CD8-positive, alpha-beta memory T cell (primary cell): ENCODE results near the gene TMEM151A. TPM values are rescaled to one million over a fixed set of nuclear protein-coding genes. Genes with fewer than 3 reads are reported as not detected.

Experiments used
- CTCF ChIA-PET: fragments of 350-600 bp; sonication (Branson Sonifier 250); formaldehyde crosslinking; loops from one replicate; lab custom pipeline; 2021; ENCODE audit warnings: antibody characterized with exemption; lab: Charles Lee
- POLR2A ChIA-PET: fragments of 350-600 bp; sonication (Branson Sonifier 250); formaldehyde crosslinking; loops from one replicate; lab custom pipeline; 2021; ENCODE audit warnings: antibody characterized with exemption; lab: Charles Lee
- DNase-seq, 5 donors: peaks; one replicate each; pipeline versions ENCODE4 v3.0.0 to v3.0.0-alpha.2; 2020 to 2022; ENCODE audit warnings: mixed read lengths in 1 of 5
- H3K27ac ChIP-seq: one replicate; pipeline ENCODE4 v1.7.0; 2013; ENCODE audit warnings: low read depth, mild to moderate bottlenecking, low read length, moderate library complexity
- H3K27me3 ChIP-seq: 2 replicates; pipeline ENCODE4 v1.7.0; 2013; ENCODE audit warnings: low read length, mild to moderate bottlenecking; ENCODE audit not compliant: insufficient read depth, poor library complexity, severe bottlenecking
- H3K36me3 ChIP-seq: 2 replicates; pipeline ENCODE4 v1.7.0; 2013; ENCODE audit warnings: mild to moderate bottlenecking, low read length, moderate library complexity; ENCODE audit not compliant: insufficient read depth
- H3K4me1 ChIP-seq: 2 replicates; pipeline ENCODE4 v1.7.0; 2013; ENCODE audit warnings: mild to moderate bottlenecking, low read length, moderate library complexity; ENCODE audit not compliant: insufficient read depth
- H3K4me3 ChIP-seq: 2 replicates; pipeline ENCODE4 v1.7.0; 2013; ENCODE audit warnings: mild to moderate bottlenecking, low read length
- H3K9me3 ChIP-seq: 2 replicates; pipeline ENCODE4 v1.7.0; 2013; ENCODE audit warnings: mild to moderate bottlenecking, low read length
- H3K27ac Mint-ChIP-seq, 8 donors: one replicate each; pipeline ENCODE4 v1.8.0; 2020 to 2021; ENCODE audit warnings: mixed read lengths in 8 of 8, mild to moderate bottlenecking in 6 of 8, inconsistent platforms in 3 of 8, moderate library complexity in 3 of 8
- H3K27me3 Mint-ChIP-seq, 2 donors: one replicate each; pipeline ENCODE4 v1.8.0; 2020 to 2021; ENCODE audit warnings: mixed read lengths in 2 of 2, mild to moderate bottlenecking in 1 of 2, moderate library complexity in 1 of 2
- H3K36me3 Mint-ChIP-seq, 3 donors: one replicate each; pipeline ENCODE4 v1.8.0; 2020 to 2021; ENCODE audit warnings: mixed read lengths in 3 of 3, inconsistent platforms in 1 of 3, mild to moderate bottlenecking in 1 of 3
- H3K4me1 Mint-ChIP-seq, 3 donors: one replicate each; pipeline ENCODE4 v1.8.0; 2020 to 2021; ENCODE audit warnings: mixed read lengths in 3 of 3, inconsistent platforms in 1 of 3, mild to moderate bottlenecking in 1 of 3
- H3K4me3 Mint-ChIP-seq, 7 donors: one replicate each; pipeline ENCODE4 v1.8.0; 2020 to 2021; ENCODE audit warnings: mixed read lengths in 7 of 7, mild to moderate bottlenecking in 6 of 7, moderate library complexity in 4 of 7, inconsistent platforms in 2 of 7
- H3K9me3 Mint-ChIP-seq, 5 donors: one replicate each; pipeline ENCODE4 v1.8.0; 2020 to 2022; ENCODE audit warnings: mixed read lengths in 5 of 5, mild to moderate bottlenecking in 3 of 5, moderate library complexity in 2 of 5, inconsistent platforms in 1 of 5
- polyA plus RNA-seq: library from polyadenylated mRNA; unstranded; fragments of 300-500 nt; fragmentation: Illumina TruSeq; gene quantifications from one replicate; pipeline ENCODE4 v1.2.3, GENCODE V29; 2021
- total RNA-seq, 2 experiments: library from RNA; stranded (reverse); gene quantifications; one replicate each; pipeline ENCODE4 v1.2.3, GENCODE V29; 2021

The TMEM151A gene
- total and polyA plus RNA-seq, 3 experiments from 2014 or later, result not detected

DNA sequence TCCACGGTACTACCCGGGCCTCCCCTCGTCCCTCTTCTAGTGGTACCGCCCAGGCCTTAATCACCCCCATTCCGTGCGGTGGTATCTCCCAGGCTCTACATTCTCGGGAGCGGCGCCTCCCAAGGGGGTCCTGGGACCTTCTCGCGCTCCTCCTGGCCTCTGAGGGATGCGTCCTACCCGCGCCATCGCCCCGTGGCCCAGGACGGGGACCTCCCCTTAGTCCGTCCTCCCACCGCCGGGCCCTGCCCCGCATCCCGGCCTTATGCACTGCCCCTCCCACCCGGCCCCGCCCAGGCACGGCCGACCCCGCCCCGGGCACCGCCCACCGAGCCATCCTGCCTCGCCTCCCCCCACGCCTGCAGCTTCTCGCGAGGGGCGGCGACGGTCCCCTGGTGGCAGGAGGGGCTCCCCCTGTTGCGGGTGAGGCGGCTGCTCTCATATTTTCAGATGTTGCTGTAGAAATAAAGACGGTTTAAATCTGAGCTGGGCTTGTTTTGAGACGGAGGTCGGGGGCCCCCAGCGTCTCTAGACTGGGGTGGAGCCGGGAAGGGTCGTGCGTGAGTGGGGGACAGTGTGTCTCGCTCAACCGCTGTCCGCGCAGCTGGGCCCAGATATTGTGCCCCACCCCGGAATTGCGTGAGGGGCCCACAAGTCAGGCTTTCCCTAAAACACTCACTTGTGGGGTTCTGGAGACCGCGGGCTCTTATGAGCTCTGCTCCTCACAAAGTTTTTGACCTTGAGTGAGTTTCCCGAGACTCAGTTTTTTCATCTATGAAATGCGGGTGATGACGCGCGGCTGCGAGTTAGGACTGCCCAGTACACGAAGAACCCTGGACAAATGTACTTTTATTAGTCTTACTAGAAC is 24.1 kb upstream of the TMEM151A start:
- H3K4me1 ChIP-seq, result peaks cover 32% of the 10 kb centered on the region
- Mint-ChIP-seq H3K9me3 (no peaks in the 10 kb centered on the region), H3K36me3 (peaks cover 3 to 56% (median 5%) of the 10 kb centered on the region in 3 donors), H3K27me3 (peaks cover 0 to 7% of the 10 kb centered on the region in 2 donors), H3K4me1 (peaks cover 42 to 48% (median 46%) of the 10 kb centered on the region in 3 donors), H3K4me3 (peak overlapping the region; percentile 90 to 97 (median 95)), H3K27ac (peak overlapping the region; percentile 94 to 99 (median 98))
- H3K27me3 ChIP-seq, result no peaks in the 10 kb centered on the region
- no peaks in the 10 kb centered on the region for H3K9me3 ChIP-seq
- peaks cover 16% of the 10 kb centered on the region for H3K36me3 ChIP-seq
- peak overlapping the region; percentile 71 for H3K27ac ChIP-seq
- peak overlapping the region; percentile 73 for H3K4me3 ChIP-seq
- ChIA-PET POLR2A (interaction anchor here (0.8 to 2.2 kb wide), 7 partner anchors 12 to 406 kb away, joined by 3 to 9 read pairs (median 3); partner anchors contain the start of genes CCDC85B and YIF1A), CTCF (interaction anchor here (1.2 to 3.3 kb wide), 5 partner anchors 15 to 222 kb away, joined by 3 to 16 read pairs (median 6); no protein-coding TSS in a partner anchor)
- peak; percentile 79 to 90 (median 82) for DNase-seq

DNA sequence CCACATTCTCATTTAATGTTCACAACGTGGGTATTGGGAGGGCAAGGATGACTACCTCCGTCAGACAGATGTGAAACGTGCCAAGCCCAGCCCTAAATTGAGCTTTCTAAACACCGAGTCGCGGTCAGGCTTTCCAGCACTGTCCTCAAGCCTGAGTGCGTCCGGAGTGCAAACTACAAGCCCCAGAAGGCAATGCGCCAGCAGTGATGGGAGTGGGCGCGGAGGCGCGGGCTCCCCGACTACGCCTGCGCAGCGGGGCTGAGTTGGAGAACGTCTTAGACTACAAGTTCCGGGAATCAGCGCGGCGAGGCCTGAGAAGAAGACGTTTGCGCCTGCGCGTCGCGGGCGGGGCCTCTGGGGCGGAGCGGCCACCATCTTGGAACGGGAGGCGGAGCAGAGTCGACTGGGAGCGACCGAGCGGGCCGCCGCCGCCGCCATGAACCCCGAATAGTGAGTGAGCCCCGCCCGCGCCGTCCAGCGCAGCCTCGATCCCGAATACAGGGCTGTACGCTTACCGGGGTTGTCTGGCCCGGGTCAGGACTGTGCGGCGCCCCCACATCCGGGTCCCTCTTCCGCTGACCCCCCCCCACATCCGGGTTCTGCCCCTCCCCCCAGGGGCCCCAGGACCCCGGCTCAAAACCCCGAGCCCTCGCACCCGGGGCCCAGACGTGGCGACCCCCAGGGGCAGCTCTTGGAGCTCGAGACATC is 23.3 kb upstream of the TMEM151A start, which contains the start of gene RAB1B:
Gene RAB1B (plus strand): TSS at position 396 of the 708 bp plus-strand sequence. CDS start 41 bp downstream, at position 437.
- Histone ChIP-seq H3K4me1 (peaks cover 40% of the 10 kb centered on the region), H3K36me3 (peaks cover 24% of the 10 kb centered on the region), H3K9me3 (no peaks in the 10 kb centered on the region), H3K27ac (peak within 1 kb of the TSS; percentile 71), H3K4me3 (peak within 1 kb of the TSS; percentile 73), H3K27me3 (no peaks in the 10 kb centered on the region)
- DNase-seq, result peak; percentile 99 to 100 (median 100)
- ChIA-PET POLR2A (interaction anchor here (0.8 to 2.2 kb wide), 7 partner anchors 11 to 407 kb away, joined by 3 to 9 read pairs (median 3); partner anchors contain the start of genes CCDC85B and YIF1A), CTCF (interaction anchor here (1.2 to 3.3 kb wide), 5 partner anchors 14 to 223 kb away, joined by 3 to 16 read pairs (median 6); no protein-coding TSS in a partner anchor)
- Mint-ChIP-seq H3K27me3 (peaks cover 0 to 7% of the 10 kb centered on the region in 2 donors), H3K4me3 (peak within 1 kb of the TSS; percentile 90 to 97 (median 95)), H3K36me3 (peaks cover 7 to 57% (median 7%) of the 10 kb centered on the region in 3 donors), H3K4me1 (peaks cover 50 to 56% (median 54%) of the 10 kb centered on the region in 3 donors), H3K9me3 (no peaks in the 10 kb centered on the region), H3K27ac (peak within 1 kb of the TSS; percentile 94 to 99 (median 98))

DNA sequence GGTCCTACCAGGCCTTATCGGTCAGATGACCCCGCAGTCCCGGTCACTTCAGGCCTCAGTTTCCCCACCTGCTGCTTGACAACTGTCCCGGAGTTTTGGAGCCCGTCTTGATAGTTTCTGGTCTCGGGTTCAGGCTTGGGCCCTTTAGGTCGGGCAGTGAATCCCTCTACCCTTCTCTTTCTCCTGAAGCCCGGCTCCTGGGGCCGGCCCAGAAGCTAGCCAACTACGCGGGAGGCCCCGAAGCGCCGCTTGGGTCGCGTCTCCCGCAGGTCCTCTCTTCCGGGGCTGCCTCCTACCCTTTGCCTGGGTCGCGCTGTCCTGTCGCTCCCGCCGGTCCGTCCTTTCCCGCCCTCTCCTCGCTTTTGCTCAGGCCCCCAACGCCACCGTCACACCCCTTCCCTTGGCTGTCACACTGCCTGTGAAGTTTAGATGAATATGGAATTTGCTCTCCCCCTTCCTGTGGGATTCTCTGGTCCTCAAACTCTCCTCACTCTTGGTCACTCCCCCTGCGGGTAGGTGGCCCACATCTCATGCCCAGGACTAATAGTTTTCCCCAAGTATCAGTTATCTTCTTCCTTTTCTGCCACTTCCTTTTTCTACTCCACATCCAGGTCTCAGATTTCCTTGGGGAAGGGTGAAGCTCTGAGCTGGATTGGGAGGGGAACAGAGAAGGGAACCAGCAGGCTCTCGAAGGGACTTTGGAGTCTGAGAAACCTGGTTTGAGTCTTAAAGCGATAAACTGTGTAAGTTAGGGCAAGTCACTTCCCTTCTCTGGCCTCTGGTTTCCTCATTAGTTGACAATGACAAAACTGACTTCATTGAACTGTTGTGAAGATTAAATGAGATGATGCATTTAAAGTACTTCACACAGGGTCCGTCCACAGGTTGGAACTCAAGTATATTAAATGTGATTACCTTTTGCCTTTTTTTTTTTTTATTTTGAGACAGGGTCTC is 22.5 kb upstream of the TMEM151A start:
- Mint-ChIP-seq H3K36me3 (peaks cover 9 to 57% (median 12%) of the 10 kb centered on the region in 3 donors), H3K27ac (peak overlapping the region; percentile 87 to 99 (median 97)), H3K4me1 (peaks cover 57 to 62% (median 61%) of the 10 kb centered on the region in 3 donors), H3K4me3 (peak overlapping the region; percentile 90 to 97 (median 95)), H3K9me3 (no peaks in the 10 kb centered on the region), H3K27me3 (peaks cover 0 to 7% of the 10 kb centered on the region in 2 donors)
- peaks cover 29% of the 10 kb centered on the region for H3K36me3 ChIP-seq
- DNase-seq, result no peak
- no peaks in the 10 kb centered on the region for H3K9me3 ChIP-seq
- peaks cover 43% of the 10 kb centered on the region for H3K4me1 ChIP-seq
- H3K27ac ChIP-seq, result peak overlapping the region; percentile 71
- POLR2A ChIA-PET, result interaction anchor here (2.2 kb wide), 1 partner anchor 20 kb away, joined by 9 read pairs; the partner anchor contains the start of gene YIF1A
- peak overlapping the region; percentile 73 for H3K4me3 ChIP-seq
- no peaks in the 10 kb centered on the region for H3K27me3 ChIP-seq
- CTCF ChIA-PET, result interaction anchor here (1.4 to 2.3 kb wide), 2 partner anchors 14 to 224 kb away, joined by 3 to 8 read pairs; no protein-coding TSS in a partner anchor

DNA sequence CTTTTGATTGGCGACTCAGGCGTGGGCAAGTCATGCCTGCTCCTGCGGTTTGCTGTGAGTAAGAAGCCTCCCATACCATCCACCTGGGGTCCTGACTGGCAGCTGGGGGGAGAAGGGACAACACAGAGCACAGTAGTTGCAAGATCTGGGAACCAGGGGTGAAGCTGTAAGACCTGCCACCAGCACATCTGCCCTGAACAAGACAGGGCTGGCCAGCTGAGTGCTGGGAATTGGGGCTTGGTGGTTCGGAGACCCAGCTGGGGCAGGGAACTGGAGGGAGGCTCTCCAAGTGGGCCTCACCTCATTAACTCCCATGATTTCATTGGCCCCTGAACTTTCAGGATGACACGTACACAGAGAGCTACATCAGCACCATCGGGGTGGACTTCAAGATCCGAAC is 19.9 kb upstream of the TMEM151A start:
- H3K36me3 ChIP-seq, result peaks cover 36% of the 10 kb centered on the region
- H3K9me3 Mint-ChIP-seq, result no peaks in the 10 kb centered on the region
- CTCF ChIA-PET, result interaction anchor here (0.7 to 4.1 kb wide), 3 partner anchors 9 to 50 kb away, joined by 3 to 25 read pairs (median 3); no protein-coding TSS in a partner anchor
- peaks cover 0 to 7% of the 10 kb centered on the region in 2 donors for H3K27me3 Mint-ChIP-seq
- H3K4me1 ChIP-seq, result peaks cover 43% of the 10 kb centered on the region
- peak overlapping the region; percentile 46 to 96 (median 86) for H3K27ac Mint-ChIP-seq
- H3K36me3 Mint-ChIP-seq, result peaks cover 9 to 74% (median 13%) of the 10 kb centered on the region in 3 donors
- H3K9me3 ChIP-seq, result no peaks in the 10 kb centered on the region
- H3K4me3 ChIP-seq, result no peak overlapping the region
- peak overlapping the region in 6 of 7 donors; percentile 27 to 86 (median 52) for H3K4me3 Mint-ChIP-seq
- peaks cover 59 to 66% (median 62%) of the 10 kb centered on the region in 3 donors for H3K4me1 Mint-ChIP-seq
- H3K27ac ChIP-seq, result peak overlapping the region; percentile 16
- DNase-seq, result no peak
- H3K27me3 ChIP-seq, result no peaks in the 10 kb centered on the region
- POLR2A ChIA-PET, result interaction anchor here (0.6 to 1.6 kb wide), 5 partner anchors 10 to 345 kb away, joined by 3 to 9 read pairs (median 5); partner anchors contain the start of gene YIF1A

DNA sequence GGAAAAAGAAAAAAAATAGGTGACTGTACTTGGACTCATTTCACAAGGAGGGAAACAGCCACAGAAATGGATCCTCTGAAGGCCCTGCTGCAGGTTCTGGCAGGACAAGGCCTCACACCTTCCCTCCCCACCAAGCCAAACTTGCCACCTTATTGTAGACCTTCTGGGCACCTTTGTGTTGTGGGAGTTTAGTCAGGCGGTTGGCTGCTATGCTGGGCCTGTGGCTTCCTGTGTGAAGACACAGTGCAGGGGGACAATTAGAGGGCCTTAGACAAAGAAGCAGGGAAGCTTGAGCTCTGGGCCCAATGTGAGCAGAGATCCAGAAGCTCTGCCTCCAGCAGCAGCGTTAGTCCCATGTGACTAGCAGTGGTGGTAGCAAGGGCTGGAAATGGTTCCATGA is 19.1 kb upstream of the TMEM151A start:
- peak overlapping the region; percentile 70 to 93 (median 91) for H3K27ac Mint-ChIP-seq
- no peak overlapping the region for H3K4me3 ChIP-seq

DNA sequence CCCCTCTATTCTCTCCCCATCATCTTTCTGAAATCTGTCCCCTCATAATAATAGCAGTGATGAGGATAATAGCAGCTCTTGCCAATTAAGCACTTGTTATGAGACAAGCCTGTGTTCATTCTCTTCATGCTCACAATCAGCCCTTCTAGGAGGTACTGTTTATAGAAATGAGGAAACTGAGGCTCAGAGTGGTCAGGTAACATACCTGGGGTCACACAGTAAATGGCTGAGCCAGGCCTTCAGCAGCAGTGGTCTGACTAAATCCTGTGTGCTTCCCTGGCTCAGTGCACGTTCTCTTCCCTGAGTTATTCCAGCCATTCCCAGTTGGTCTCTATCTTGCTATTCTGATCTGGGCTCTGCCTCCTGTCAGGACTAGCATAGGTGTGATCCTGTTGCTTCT is 17.5 kb upstream of the TMEM151A start:
- Histone ChIP-seq H3K36me3 (peaks cover 36% of the 10 kb centered on the region), H3K9me3 (no peaks in the 10 kb centered on the region), H3K4me1 (peaks cover 56% of the 10 kb centered on the region), H3K27ac (no peak overlapping the region), H3K4me3 (no peak overlapping the region), H3K27me3 (no peaks in the 10 kb centered on the region)
- Mint-ChIP-seq H3K4me1 (peaks cover 51 to 65% (median 52%) of the 10 kb centered on the region in 3 donors), H3K4me3 (peak overlapping the region in 2 of 7 donors; percentile 6 to 38), H3K27ac (peak overlapping the region in 3 of 8 donors; percentile 3 to 91 (median 57)), H3K36me3 (peaks cover 9 to 63% (median 13%) of the 10 kb centered on the region in 3 donors), H3K9me3 (no peaks in the 10 kb centered on the region), H3K27me3 (peaks cover 0 to 2% of the 10 kb centered on the region in 2 donors)
- CTCF ChIA-PET, result interaction anchor here (4.1 kb wide), 1 partner anchor 8 kb away, joined by 25 read pairs; no protein-coding TSS in a partner anchor
- DNase-seq, result no peak
- POLR2A ChIA-PET, result no interaction called here

More for the DNA sequence above, 19.1 kb upstream of the TMEM151A start:
- H3K36me3 Mint-ChIP-seq, result peaks cover 9 to 73% (median 13%) of the 10 kb centered on the region in 3 donors
- H3K27ac ChIP-seq, result peak overlapping the region; percentile 16
- ChIA-PET POLR2A (interaction anchor here (0.7 kb wide), 1 partner anchor 166 kb away, joined by 3 read pairs; the partner anchor contains the start of gene MRPL11), CTCF (interaction anchor here (4.1 kb wide), 1 partner anchor 9 kb away, joined by 25 read pairs; no protein-coding TSS in a partner anchor)
- H3K9me3 Mint-ChIP-seq, result no peaks in the 10 kb centered on the region
- no peaks in the 10 kb centered on the region for H3K9me3 ChIP-seq
- peak in 3 of 5 donors; percentile 28 to 60 (median 30) for DNase-seq
- H3K27me3 Mint-ChIP-seq, result peaks cover 0 to 7% of the 10 kb centered on the region in 2 donors
- H3K4me1 Mint-ChIP-seq, result peaks cover 56 to 67% (median 60%) of the 10 kb centered on the region in 3 donors
- peaks cover 36% of the 10 kb centered on the region for H3K36me3 ChIP-seq
- peak overlapping the region; percentile 67 to 86 (median 79) for H3K4me3 Mint-ChIP-seq
- no peaks in the 10 kb centered on the region for H3K27me3 ChIP-seq
- peaks cover 47% of the 10 kb centered on the region for H3K4me1 ChIP-seq
